ACC112 (cell line): Measurements from ENCODE around the gene OSBP2.

Source experiments
- H2AFZ ChIP-seq: fragments of 200-600 bp; sonication (generic); one replicate; pipeline ENCODE4 v1.6.0; 2017; ENCODE audit warnings: antibody characterized with exemption, low read length; ENCODE audit not compliant: unreplicated experiment
- H3K27ac ChIP-seq: fragments of 200-600 bp; sonication (generic); 2 replicates; pipeline ENCODE4 v1.5.1; 2014; ENCODE audit warnings: low read depth, mild to moderate bottlenecking, antibody characterized with exemption, low read length, moderate library complexity
- H3K27me3 ChIP-seq: fragments of 200-600 bp; sonication (generic); 2 replicates; pipeline ENCODE4 v1.6.1; 2014; ENCODE audit warnings: mild to moderate bottlenecking, antibody characterized with exemption, low read length, moderate library complexity, mixed read lengths; ENCODE audit not compliant: insufficient read depth
- H3K36me3 ChIP-seq: fragments of 200-600 bp; sonication (generic); 2 replicates; pipeline ENCODE4 v1.6.1; 2016; ENCODE audit warnings: mild to moderate bottlenecking, antibody characterized with exemption, low read length, moderate library complexity, mixed read lengths; ENCODE audit not compliant: insufficient read depth
- H3K4me1 ChIP-seq: fragments of 200-600 bp; sonication (generic); one replicate; pipeline ENCODE4 v1.6.1; 2016; ENCODE audit warnings: low read length, mixed read lengths; ENCODE audit not compliant: insufficient read depth, unreplicated experiment, control insufficient read depth
- H3K4me3 ChIP-seq: fragments of 200-600 bp; sonication (generic); 2 replicates; pipeline ENCODE4 v1.5.1; 2014; ENCODE audit warnings: mild to moderate bottlenecking, low read depth, low read length
- H3K79me2 ChIP-seq: fragments of 200-600 bp; sonication (generic); one replicate; pipeline ENCODE4 v1.6.0; 2016; ENCODE audit warnings: low read length; ENCODE audit not compliant: control insufficient read depth, unreplicated experiment, insufficient read depth

Gene OSBP2

DNA sequence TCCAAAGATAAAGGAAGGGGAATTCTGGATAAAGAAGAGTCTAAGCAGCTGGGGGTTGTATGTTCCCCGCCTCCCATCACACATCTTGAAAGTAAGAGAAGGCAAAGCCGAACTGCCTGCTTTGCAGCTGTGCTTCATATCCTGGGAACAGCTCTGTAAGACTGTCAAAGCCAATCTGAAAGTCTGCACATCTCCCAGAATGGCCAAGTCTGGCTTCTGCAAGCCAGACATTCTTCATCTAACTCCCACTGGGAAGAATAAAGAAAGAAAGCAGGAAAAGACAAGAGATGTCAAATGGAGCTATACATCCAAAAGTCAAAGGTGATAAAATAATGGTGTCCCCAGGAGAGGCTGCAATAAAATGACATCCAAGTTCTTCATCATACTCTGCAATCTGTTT, 258.5 kb downstream of the OSBP2 start:
- H3K36me3 ChIP-seq = peaks cover 8% of the 10 kb centered on the region; the same call in 1 of the 2 replicates
- no peak overlapping the region for H3K27ac ChIP-seq
- H3K79me2 ChIP-seq = no peaks in the 10 kb centered on the region
- no peak overlapping the region for H3K4me3 ChIP-seq
- no peak overlapping the region for H2AFZ ChIP-seq
- peaks cover 6% of the 10 kb centered on the region for H3K4me1 ChIP-seq
- no peaks in the 10 kb centered on the region for H3K27me3 ChIP-seq

DNA sequence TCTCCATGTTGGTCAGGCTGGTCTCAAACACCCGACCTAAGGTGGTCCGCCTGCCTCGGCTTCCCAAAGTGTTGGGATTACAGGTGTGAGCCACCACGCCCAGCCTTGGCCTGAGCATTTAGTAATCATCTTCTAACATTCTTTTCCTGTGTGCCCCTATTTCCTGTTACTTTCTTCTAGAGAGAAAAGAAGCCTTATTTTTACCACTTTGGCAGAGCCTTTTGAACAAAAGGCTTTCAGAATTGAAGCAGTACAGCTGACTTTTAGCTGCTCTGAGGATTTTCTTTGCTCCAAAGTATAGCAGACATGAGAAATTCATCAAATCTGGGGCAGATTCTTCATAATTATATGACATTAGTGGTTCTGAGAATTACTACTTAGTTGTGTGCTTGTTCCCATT, 260.5 kb downstream of the OSBP2 start:
- H3K36me3 ChIP-seq = no peaks in the 10 kb centered on the region
- H3K27ac ChIP-seq = no peak overlapping the region
- H3K27me3 ChIP-seq = no peaks in the 10 kb centered on the region
- no peaks in the 10 kb centered on the region for H3K79me2 ChIP-seq
- H2AFZ ChIP-seq = no peak overlapping the region
- H3K4me3 ChIP-seq = no peak overlapping the region
- no peaks in the 10 kb centered on the region for H3K4me1 ChIP-seq
